ENCODE data around the gene APBA2.

DNA sequence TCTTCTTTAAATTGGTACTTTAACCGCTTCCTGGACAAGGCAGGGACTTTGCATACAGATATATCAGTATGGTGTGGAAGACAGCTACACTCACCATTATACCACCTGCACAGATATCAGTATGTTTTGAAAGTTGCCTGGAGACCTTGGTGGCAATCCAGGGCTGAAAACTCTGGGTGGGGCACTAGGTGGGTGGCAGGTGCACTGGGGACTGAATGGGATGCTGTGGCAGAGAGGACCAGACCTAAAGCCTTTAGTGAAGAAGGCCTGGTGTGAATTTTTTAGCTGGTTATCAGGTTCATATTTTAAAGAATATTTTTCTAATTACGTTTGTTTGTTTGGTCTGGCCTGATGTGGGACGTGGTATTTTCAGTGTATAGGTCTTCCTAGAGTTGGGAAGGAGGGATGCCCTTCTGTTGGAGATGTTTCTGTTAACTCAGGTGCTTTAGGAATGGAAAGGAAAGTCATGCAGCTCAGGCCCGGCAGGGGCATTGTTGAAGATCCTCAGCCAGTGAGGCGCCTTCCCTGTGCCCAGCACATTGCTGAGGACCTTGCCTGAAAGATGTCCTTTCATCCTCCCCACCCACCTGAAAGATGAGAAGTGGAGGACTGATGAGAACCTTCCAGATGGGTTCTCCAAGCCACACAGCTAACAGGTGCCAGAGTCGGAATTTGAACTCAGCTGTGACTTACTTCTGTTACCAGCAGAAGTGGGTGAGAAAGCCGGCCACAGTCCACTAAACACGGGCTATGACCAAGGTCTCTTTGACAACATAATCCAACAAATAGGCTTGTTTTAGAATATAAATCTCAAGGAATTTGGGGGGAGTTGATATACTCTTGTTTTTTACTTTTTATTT lies 77.3 kb downstream of the APBA2 start:
- TF ChIP-seq, protein P1, sequence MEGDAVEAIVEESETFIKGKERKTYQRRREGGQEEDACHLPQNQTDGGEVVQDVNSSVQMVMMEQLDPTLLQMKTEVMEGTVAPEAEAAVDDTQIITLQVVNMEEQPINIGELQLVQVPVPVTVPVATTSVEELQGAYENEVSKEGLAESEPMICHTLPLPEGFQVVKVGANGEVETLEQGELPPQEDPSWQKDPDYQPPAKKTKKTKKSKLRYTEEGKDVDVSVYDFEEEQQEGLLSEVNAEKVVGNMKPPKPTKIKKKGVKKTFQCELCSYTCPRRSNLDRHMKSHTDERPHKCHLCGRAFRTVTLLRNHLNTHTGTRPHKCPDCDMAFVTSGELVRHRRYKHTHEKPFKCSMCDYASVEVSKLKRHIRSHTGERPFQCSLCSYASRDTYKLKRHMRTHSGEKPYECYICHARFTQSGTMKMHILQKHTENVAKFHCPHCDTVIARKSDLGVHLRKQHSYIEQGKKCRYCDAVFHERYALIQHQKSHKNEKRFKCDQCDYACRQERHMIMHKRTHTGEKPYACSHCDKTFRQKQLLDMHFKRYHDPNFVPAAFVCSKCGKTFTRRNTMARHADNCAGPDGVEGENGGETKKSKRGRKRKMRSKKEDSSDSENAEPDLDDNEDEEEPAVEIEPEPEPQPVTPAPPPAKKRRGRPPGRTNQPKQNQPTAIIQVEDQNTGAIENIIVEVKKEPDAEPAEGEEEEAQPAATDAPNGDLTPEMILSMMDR (IDR thresholded peaks at IDR 0.05) = no peak
- TF ChIP-seq POLR2A (IDR thresholded peaks at IDR 0.05) = no peak
- TF ChIP-seq POLR2AphosphoS5 (IDR thresholded peaks at IDR 0.05) = no peak

All from upper lobe of left lung (tissue), 4 donors.